DND-41 (cell line): ENCODE measurements around the gene NPBWR2.

Experiments
- ATAC-seq: fragments of 200-7000 bp; cut with Tn5 transposase; 3 replicates; pipeline ENCODE4 v1.9.1; 2021; ENCODE audit warnings: low read depth; ENCODE audit not compliant: insufficient read depth
- DNase-seq: peaks from one replicate; pipeline ENCODE4 v3.0.0-alpha.2; 2020
- H2AFZ ChIP-seq: 2 replicates; pipeline ENCODE4 v1.6.0; 2012; ENCODE audit warnings: low read depth, low read length
- H3K27ac ChIP-seq: 2 replicates; pipeline ENCODE4 v1.5.1; 2012; ENCODE audit warnings: low read length, inconsistent platforms
- H3K27me3 ChIP-seq: fragments of 200-600 bp; sonication (generic); 2 replicates; pipeline ENCODE4 v1.6.0; 2012; ENCODE audit warnings: low read length, mild to moderate bottlenecking, inconsistent platforms; ENCODE audit not compliant: insufficient read depth, poor library complexity
- H3K36me3 ChIP-seq: 2 replicates; pipeline ENCODE4 v1.5.1; 2012; ENCODE audit warnings: low read length, inconsistent platforms; ENCODE audit not compliant: insufficient read depth
- H3K4me1 ChIP-seq: 2 replicates; pipeline ENCODE4 v1.5.1; 2012; ENCODE audit warnings: mild to moderate bottlenecking, low read length; ENCODE audit not compliant: insufficient read depth
- H3K4me2 ChIP-seq: 2 replicates; pipeline ENCODE4 v1.6.0; 2012; ENCODE audit warnings: mild to moderate bottlenecking, moderate library complexity, low read length, inconsistent platforms; ENCODE audit not compliant: insufficient read depth
- H3K4me3 ChIP-seq, 2 experiments: fragments of 200-600 bp in 1 of 2; shearing (Covaris generic) in 1 of 2; 2 replicates each; pipeline ENCODE4 v1.5.1; 2012 to 2016; ENCODE audit warnings: inconsistent platforms in 2 of 2, low read length in 2 of 2, mild to moderate bottlenecking in 2 of 2, low read depth in 1 of 2, moderate library complexity in 1 of 2
- H3K79me2 ChIP-seq: 2 replicates; pipeline ENCODE4 v1.6.0; 2012; ENCODE audit warnings: low read length, inconsistent platforms; ENCODE audit not compliant: insufficient read depth
- H3K9ac ChIP-seq: 2 replicates; pipeline ENCODE4 v1.6.0; 2012; ENCODE audit warnings: low read depth, mild to moderate bottlenecking, inconsistent platforms, low read length, moderate library complexity
- H3K9me3 ChIP-seq: 2 replicates; pipeline ENCODE4 v1.5.1; 2012; ENCODE audit warnings: low read length, moderate library complexity, mild to moderate bottlenecking, inconsistent platforms; ENCODE audit not compliant: insufficient read depth, severe bottlenecking
- H4K20me1 ChIP-seq: 2 replicates; pipeline ENCODE4 v1.6.0; 2012; ENCODE audit warnings: low read length; ENCODE audit not compliant: insufficient read depth
- CTCF ChIP-seq: IDR thresholded peaks from 2 replicates; pipeline ENCODE4 v1.5.1; 2012; ENCODE audit warnings: borderline replicate concordance, low read length, moderate library complexity, mild to moderate bottlenecking; ENCODE audit not compliant: poor library complexity, severe bottlenecking; ENCODE audit errors: extremely low read depth
- EZH2 ChIP-seq: IDR thresholded peaks from 3 replicates; pipeline ENCODE4 v1.6.1; 2012; ENCODE audit warnings: borderline replicate concordance, low read depth, mild to moderate bottlenecking, moderate library complexity, low read length, inconsistent platforms; ENCODE audit not compliant: severe bottlenecking

The NPBWR2 gene

GRCh38 chr20:64146936-64147477, 39.6 kb upstream of the NPBWR2 start:
- peak; percentile 54 for ATAC-seq
- peak; percentile 32 for DNase-seq
- Histone ChIP-seq H2AFZ (no peak overlapping the region), H3K27me3 (no peaks in the 10 kb centered on the region), H3K27ac (no peak overlapping the region), H3K36me3 (no peaks in the 10 kb centered on the region), H3K4me3 (no peak overlapping the region), H3K79me2 (no peaks in the 10 kb centered on the region), H3K9me3 (peaks cover 22% of the 10 kb centered on the region), H3K9ac (no peak overlapping the region), H4K20me1 (peaks cover 5% of the 10 kb centered on the region; the same call in 1 of the 2 replicates), H3K4me1 (no peaks in the 10 kb centered on the region), H3K4me2 (no peak overlapping the region)
- TF ChIP-seq CTCF (no peak), EZH2 (no peak)

GRCh38 chr20:64146301-64146935, 39.1 kb upstream of the NPBWR2 start:
- Histone ChIP-seq H3K4me3 (no peak overlapping the region), H3K9me3 (peaks cover 22% of the 10 kb centered on the region), H4K20me1 (peaks cover 5% of the 10 kb centered on the region; the same call in 1 of the 2 replicates), H3K27ac (no peak overlapping the region), H3K4me1 (no peaks in the 10 kb centered on the region), H3K27me3 (no peaks in the 10 kb centered on the region), H2AFZ (no peak overlapping the region), H3K36me3 (no peaks in the 10 kb centered on the region), H3K79me2 (no peaks in the 10 kb centered on the region), H3K9ac (no peak overlapping the region), H3K4me2 (no peak overlapping the region)
- no peak for ATAC-seq
- DNase-seq, result no peak
- TF ChIP-seq CTCF (no peak), EZH2 (no peak)

- Histone ChIP-seq H3K27me3 (no peaks in the 10 kb centered on the region), H4K20me1 (peaks cover under 1% of the 10 kb centered on the region; the same call in 1 of the 2 replicates), H3K9ac (no peak overlapping the region), H3K4me2 (no peak overlapping the region), H3K79me2 (no peaks in the 10 kb centered on the region), H3K36me3 (no peaks in the 10 kb centered on the region), H3K4me1 (no peaks in the 10 kb centered on the region), H3K9me3 (peaks cover 22% of the 10 kb centered on the region), H3K4me3 (no peak overlapping the region), H2AFZ (no peak overlapping the region), H3K27ac (no peak overlapping the region)
- ATAC-seq, result no peak
- peak; percentile 22 for DNase-seq
- TF ChIP-seq CTCF (peak; percentile 60), EZH2 (no peak)
These were observed 38.3 kb upstream of the NPBWR2 start for GRCh38 chr20:64145458-64146300.
